WTC11 (cell line): ENCODE measurements around the gene EPHA2. TPM values are rescaled to one million over a fixed set of nuclear protein-coding genes. Genes with fewer than 3 reads are reported as not detected.
A peak's percentile ranks its signal among the peaks of the same experiment; 100 is the strongest.

Experiments used
- ATAC-seq: fragments of 200-7000 bp; cut with Tn5 transposase; 2 replicates; pipeline ENCODE4 v1.10.0; 2021; ENCODE audit warnings: mild to moderate bottlenecking, moderate library complexity
- CTCF ChIA-PET: fragments of 300-600 bp; sonication (Branson Sonifier 250); formaldehyde crosslinking; loops from one replicate; lab custom pipeline; 2021; ENCODE audit warnings: antibody characterized with exemption; lab: Charles Lee
- POLR2A ChIA-PET: fragments of 350-600 bp; sonication (Branson Sonifier 250); formaldehyde crosslinking; loops from one replicate; lab custom pipeline; 2021; ENCODE audit warnings: antibody characterized with exemption; lab: Charles Lee
- DNase-seq: peaks from one replicate; pipeline ENCODE4 v3.0.0; 2021; ENCODE audit warnings: low spot score
- H3K27ac Mint-ChIP-seq: 2 replicates; pipeline ENCODE4 v1.8.0; 2021; ENCODE audit warnings: mixed read lengths
- H3K27me3 Mint-ChIP-seq: 2 replicates; pipeline ENCODE4 v1.8.0; 2021; ENCODE audit warnings: low read depth, mild to moderate bottlenecking, moderate library complexity, mixed read lengths
- H3K36me3 Mint-ChIP-seq: 2 replicates; pipeline ENCODE4 v1.8.0; 2021; ENCODE audit warnings: mixed read lengths
- H3K4me1 Mint-ChIP-seq: 2 replicates; pipeline ENCODE4 v1.8.0; 2022; ENCODE audit warnings: mixed read lengths
- H3K4me3 Mint-ChIP-seq: 2 replicates; pipeline ENCODE4 v1.8.0; 2021; ENCODE audit warnings: mild to moderate bottlenecking, moderate library complexity, mixed read lengths
- H3K9me3 Mint-ChIP-seq: 2 replicates; pipeline ENCODE4 v1.8.0; 2021; ENCODE audit warnings: mixed read lengths
- ATF6 ChIP-seq: sonication (generic); formaldehyde crosslinking; IDR thresholded peaks from 2 replicates; pipeline ENCODE4 v1.8.1; 2023; ENCODE audit warnings: mild to moderate bottlenecking, missing genetic modification reagents
- ETV6 ChIP-seq: sonication (generic); formaldehyde crosslinking; IDR thresholded peaks from 2 replicates; pipeline ENCODE4 v1.8.1; 2022; ENCODE audit warnings: mild to moderate bottlenecking, missing genetic modification reagents
- GRHL2 ChIP-seq: fragments of 250-450 bp; sonication (Bioruptor Pico); IDR thresholded peaks from 2 replicates; pipeline ENCODE4 v1.8.0; 2022; ENCODE audit warnings: mild to moderate bottlenecking, moderate library complexity; ENCODE audit not compliant: insufficient replicate concordance, severe bottlenecking
- IRF2 ChIP-seq: sonication (generic); formaldehyde crosslinking; IDR thresholded peaks from 2 replicates; pipeline ENCODE4 v1.8.0; 2022; ENCODE audit warnings: low read depth, missing genetic modification reagents, borderline replicate concordance
- JAZF1 ChIP-seq: fragments of 250-450 bp; sonication (Bioruptor Pico); IDR thresholded peaks from 2 replicates; pipeline ENCODE4 v1.9.0; 2021; ENCODE audit warnings: moderate library complexity, mild to moderate bottlenecking, inconsistent platforms
- NFE2L1 ChIP-seq: sonication (generic); formaldehyde crosslinking; IDR thresholded peaks from 2 replicates; pipeline ENCODE4 v1.8.1; 2023; ENCODE audit warnings: missing genetic modification reagents
- OVOL2 ChIP-seq: fragments of 250-450 bp; sonication (Bioruptor Pico); IDR thresholded peaks from 2 replicates; pipeline ENCODE4 v1.9.0; 2021; ENCODE audit warnings: mild to moderate bottlenecking, borderline replicate concordance
- RORB ChIP-seq: fragments of 250-450 bp; sonication (Bioruptor Pico); IDR thresholded peaks from 2 replicates; pipeline ENCODE4 v1.9.0; 2021; ENCODE audit warnings: mild to moderate bottlenecking
- TCF7 ChIP-seq: sonication (generic); formaldehyde crosslinking; IDR thresholded peaks from 2 replicates; pipeline ENCODE4 v1.8.0; 2022; ENCODE audit warnings: mild to moderate bottlenecking, low read depth, missing genetic modification reagents, moderate library complexity
- ZBTB21 ChIP-seq: sonication (generic); formaldehyde crosslinking; IDR thresholded peaks from 2 replicates; pipeline ENCODE4 v1.8.1; 2023; ENCODE audit warnings: mild to moderate bottlenecking, missing genetic modification reagents, borderline replicate concordance
- ZNF121 ChIP-seq: sonication (generic); formaldehyde crosslinking; IDR thresholded peaks from 2 replicates; pipeline ENCODE4 v1.8.0; 2023; ENCODE audit warnings: missing genetic modification reagents
- ZNF138 ChIP-seq: sonication (generic); formaldehyde crosslinking; conservative IDR thresholded peaks from 2 replicates; pipeline ENCODE4 v1.8.1; 2022; ENCODE audit warnings: mild to moderate bottlenecking, moderate library complexity, missing genetic modification reagents
- ZNF219 ChIP-seq: sonication (generic); formaldehyde crosslinking; IDR thresholded peaks from 2 replicates; pipeline ENCODE4 v1.8.0; 2023; ENCODE audit warnings: missing genetic modification reagents, mild to moderate bottlenecking, borderline replicate concordance
- total RNA-seq: library from RNA; stranded (reverse); gene quantifications from 3 replicates; pipeline ENCODE4 v1.2.3, GENCODE V29; 2021
- TF ChIP-seq, protein P1 (sequence below): sonication (generic); formaldehyde crosslinking; IDR thresholded peaks from 2 replicates; pipeline ENCODE4 v1.8.1; 2022; ENCODE audit warnings: missing genetic modification reagents, borderline replicate concordance
- TF ChIP-seq, protein P2 (sequence below): sonication (generic); formaldehyde crosslinking; IDR thresholded peaks from 2 replicates; pipeline ENCODE4 v1.8.1; 2022; ENCODE audit warnings: low read depth, missing genetic modification reagents, borderline replicate concordance
- TF ChIP-seq, protein P3 (sequence below): sonication (generic); formaldehyde crosslinking; IDR thresholded peaks from 2 replicates; pipeline ENCODE4 v1.8.0; 2023; ENCODE audit warnings: mild to moderate bottlenecking, missing genetic modification reagents
- TF ChIP-seq, protein P4 (sequence below): sonication (generic); formaldehyde crosslinking; IDR thresholded peaks from 2 replicates; pipeline ENCODE4 v1.8.0; 2022; ENCODE audit warnings: mild to moderate bottlenecking, missing genetic modification reagents
- TF ChIP-seq, protein P5 (sequence below): sonication (generic); formaldehyde crosslinking; IDR thresholded peaks from 2 replicates; pipeline ENCODE4 v1.8.0; 2023; ENCODE audit warnings: missing genetic modification reagents, mild to moderate bottlenecking, borderline replicate concordance
- TF ChIP-seq, protein P6 (sequence below): fragments of 250-450 bp; sonication (Bioruptor Pico); IDR thresholded peaks from 2 replicates; pipeline ENCODE4 v1.9.0; 2021; ENCODE audit warnings: mild to moderate bottlenecking

EPHA2 gene
- total RNA-seq, 1 experiment from 2014 or later = 44.4 TPM

GRCh38 chr1:16161717-16162116, 5.8 kb upstream of the EPHA2 start:
- TF ChIP-seq IRF2 (CRISPR knock-in tag) = no peak
- TF ChIP-seq ZNF219 = no peak
- TF ChIP-seq ZBTB21 (CRISPR knock-in tag) = no peak
- TF ChIP-seq, protein P1, sequence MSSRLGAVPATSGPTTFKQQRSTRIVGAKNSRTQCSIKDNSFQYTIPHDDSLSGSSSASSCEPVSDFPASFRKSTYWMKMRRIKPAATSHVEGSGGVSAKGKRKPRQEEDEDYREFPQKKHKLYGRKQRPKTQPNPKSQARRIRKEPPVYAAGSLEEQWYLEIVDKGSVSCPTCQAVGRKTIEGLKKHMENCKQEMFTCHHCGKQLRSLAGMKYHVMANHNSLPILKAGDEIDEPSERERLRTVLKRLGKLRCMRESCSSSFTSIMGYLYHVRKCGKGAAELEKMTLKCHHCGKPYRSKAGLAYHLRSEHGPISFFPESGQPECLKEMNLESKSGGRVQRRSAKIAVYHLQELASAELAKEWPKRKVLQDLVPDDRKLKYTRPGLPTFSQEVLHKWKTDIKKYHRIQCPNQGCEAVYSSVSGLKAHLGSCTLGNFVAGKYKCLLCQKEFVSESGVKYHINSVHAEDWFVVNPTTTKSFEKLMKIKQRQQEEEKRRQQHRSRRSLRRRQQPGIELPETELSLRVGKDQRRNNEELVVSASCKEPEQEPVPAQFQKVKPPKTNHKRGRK (CRISPR knock-in tag) = no peak
- no peak for TF ChIP-seq JAZF1 (CRISPR knock-in tag)
- no peak for TF ChIP-seq ATF6 (CRISPR knock-in tag)
- no peak for TF ChIP-seq OVOL2 (CRISPR knock-in tag)
- no peak for TF ChIP-seq TCF7 (CRISPR knock-in tag)
- TF ChIP-seq NFE2L1 (CRISPR knock-in tag) = no peak
- TF ChIP-seq GRHL2 (CRISPR knock-in tag) = no peak
- TF ChIP-seq RORB (CRISPR knock-in tag) = no peak
- no peaks in the 10 kb centered on the region for H3K9me3 Mint-ChIP-seq
- no peak overlapping the region for H3K27ac Mint-ChIP-seq
- H3K4me3 Mint-ChIP-seq = peak overlapping the region; percentile 58
- POLR2A ChIA-PET = no interaction called here
- no peaks in the 10 kb centered on the region for H3K36me3 Mint-ChIP-seq
- CTCF ChIA-PET = interaction anchor here (1.7 to 1.9 kb wide), 2 partner anchors 79 to 83 kb away, joined by 5 to 9 read pairs; no protein-coding TSS in a partner anchor
- ATAC-seq = no peak
- peaks cover 45% of the 10 kb centered on the region for H3K4me1 Mint-ChIP-seq
- DNase-seq = no peak
- peaks cover 7% of the 10 kb centered on the region; the same call in 1 of the 2 replicates for H3K27me3 Mint-ChIP-seq

GRCh38 chr1:16158993-16159831, 3.3 kb upstream of the EPHA2 start:
- TF ChIP-seq, protein P2, sequence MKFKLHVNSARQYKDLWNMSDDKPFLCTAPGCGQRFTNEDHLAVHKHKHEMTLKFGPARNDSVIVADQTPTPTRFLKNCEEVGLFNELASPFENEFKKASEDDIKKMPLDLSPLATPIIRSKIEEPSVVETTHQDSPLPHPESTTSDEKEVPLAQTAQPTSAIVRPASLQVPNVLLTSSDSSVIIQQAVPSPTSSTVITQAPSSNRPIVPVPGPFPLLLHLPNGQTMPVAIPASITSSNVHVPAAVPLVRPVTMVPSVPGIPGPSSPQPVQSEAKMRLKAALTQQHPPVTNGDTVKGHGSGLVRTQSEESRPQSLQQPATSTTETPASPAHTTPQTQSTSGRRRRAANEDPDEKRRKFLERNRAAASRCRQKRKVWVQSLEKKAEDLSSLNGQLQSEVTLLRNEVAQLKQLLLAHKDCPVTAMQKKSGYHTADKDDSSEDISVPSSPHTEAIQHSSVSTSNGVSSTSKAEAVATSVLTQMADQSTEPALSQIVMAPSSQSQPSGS (CRISPR knock-in tag) = no peak
- TF ChIP-seq ETV6 (CRISPR knock-in tag) (no peak), ZNF121 (CRISPR knock-in tag) (peak; percentile 84; the same call in 1 of the 2 replicates), ZNF138 (CRISPR knock-in tag) (no peak)
- TF ChIP-seq, protein P3, sequence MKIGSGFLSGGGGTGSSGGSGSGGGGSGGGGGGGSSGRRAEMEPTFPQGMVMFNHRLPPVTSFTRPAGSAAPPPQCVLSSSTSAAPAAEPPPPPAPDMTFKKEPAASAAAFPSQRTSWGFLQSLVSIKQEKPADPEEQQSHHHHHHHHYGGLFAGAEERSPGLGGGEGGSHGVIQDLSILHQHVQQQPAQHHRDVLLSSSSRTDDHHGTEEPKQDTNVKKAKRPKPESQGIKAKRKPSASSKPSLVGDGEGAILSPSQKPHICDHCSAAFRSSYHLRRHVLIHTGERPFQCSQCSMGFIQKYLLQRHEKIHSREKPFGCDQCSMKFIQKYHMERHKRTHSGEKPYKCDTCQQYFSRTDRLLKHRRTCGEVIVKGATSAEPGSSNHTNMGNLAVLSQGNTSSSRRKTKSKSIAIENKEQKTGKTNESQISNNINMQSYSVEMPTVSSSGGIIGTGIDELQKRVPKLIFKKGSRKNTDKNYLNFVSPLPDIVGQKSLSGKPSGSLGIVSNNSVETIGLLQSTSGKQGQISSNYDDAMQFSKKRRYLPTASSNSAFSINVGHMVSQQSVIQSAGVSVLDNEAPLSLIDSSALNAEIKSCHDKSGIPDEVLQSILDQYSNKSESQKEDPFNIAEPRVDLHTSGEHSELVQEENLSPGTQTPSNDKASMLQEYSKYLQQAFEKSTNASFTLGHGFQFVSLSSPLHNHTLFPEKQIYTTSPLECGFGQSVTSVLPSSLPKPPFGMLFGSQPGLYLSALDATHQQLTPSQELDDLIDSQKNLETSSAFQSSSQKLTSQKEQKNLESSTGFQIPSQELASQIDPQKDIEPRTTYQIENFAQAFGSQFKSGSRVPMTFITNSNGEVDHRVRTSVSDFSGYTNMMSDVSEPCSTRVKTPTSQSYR = no peak
- TF ChIP-seq, protein P4, sequence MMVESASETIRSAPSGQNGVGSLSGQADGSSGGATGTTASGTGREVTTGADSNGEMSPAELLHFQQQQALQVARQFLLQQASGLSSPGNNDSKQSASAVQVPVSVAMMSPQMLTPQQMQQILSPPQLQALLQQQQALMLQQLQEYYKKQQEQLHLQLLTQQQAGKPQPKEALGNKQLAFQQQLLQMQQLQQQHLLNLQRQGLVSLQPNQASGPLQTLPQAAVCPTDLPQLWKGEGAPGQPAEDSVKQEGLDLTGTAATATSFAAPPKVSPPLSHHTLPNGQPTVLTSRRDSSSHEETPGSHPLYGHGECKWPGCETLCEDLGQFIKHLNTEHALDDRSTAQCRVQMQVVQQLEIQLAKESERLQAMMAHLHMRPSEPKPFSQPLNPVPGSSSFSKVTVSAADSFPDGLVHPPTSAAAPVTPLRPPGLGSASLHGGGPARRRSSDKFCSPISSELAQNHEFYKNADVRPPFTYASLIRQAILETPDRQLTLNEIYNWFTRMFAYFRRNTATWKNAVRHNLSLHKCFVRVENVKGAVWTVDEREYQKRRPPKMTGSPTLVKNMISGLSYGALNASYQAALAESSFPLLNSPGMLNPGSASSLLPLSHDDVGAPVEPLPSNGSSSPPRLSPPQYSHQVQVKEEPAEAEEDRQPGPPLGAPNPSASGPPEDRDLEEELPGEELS (CRISPR knock-in tag) = no peak
- TF ChIP-seq, protein P5, sequence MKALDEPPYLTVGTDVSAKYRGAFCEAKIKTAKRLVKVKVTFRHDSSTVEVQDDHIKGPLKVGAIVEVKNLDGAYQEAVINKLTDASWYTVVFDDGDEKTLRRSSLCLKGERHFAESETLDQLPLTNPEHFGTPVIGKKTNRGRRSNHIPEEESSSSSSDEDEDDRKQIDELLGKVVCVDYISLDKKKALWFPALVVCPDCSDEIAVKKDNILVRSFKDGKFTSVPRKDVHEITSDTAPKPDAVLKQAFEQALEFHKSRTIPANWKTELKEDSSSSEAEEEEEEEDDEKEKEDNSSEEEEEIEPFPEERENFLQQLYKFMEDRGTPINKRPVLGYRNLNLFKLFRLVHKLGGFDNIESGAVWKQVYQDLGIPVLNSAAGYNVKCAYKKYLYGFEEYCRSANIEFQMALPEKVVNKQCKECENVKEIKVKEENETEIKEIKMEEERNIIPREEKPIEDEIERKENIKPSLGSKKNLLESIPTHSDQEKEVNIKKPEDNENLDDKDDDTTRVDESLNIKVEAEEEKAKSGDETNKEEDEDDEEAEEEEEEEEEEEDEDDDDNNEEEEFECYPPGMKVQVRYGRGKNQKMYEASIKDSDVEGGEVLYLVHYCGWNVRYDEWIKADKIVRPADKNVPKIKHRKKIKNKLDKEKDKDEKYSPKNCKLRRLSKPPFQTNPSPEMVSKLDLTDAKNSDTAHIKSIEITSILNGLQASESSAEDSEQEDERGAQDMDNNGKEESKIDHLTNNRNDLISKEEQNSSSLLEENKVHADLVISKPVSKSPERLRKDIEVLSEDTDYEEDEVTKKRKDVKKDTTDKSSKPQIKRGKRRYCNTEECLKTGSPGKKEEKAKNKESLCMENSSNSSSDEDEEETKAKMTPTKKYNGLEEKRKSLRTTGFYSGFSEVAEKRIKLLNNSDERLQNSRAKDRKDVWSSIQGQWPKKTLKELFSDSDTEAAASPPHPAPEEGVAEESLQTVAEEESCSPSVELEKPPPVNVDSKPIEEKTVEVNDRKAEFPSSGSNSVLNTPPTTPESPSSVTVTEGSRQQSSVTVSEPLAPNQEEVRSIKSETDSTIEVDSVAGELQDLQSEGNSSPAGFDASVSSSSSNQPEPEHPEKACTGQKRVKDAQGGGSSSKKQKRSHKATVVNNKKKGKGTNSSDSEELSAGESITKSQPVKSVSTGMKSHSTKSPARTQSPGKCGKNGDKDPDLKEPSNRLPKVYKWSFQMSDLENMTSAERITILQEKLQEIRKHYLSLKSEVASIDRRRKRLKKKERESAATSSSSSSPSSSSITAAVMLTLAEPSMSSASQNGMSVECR (CRISPR knock-in tag) = no peak
- TF ChIP-seq, protein P6, sequence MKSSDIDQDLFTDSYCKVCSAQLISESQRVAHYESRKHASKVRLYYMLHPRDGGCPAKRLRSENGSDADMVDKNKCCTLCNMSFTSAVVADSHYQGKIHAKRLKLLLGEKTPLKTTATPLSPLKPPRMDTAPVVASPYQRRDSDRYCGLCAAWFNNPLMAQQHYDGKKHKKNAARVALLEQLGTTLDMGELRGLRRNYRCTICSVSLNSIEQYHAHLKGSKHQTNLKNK (CRISPR knock-in tag) = no peak
- DNase-seq (no peak), ATAC-seq (no peak)
- POLR2A ChIA-PET = no interaction called here
- Mint-ChIP-seq H3K36me3 (no peaks in the 10 kb centered on the region), H3K4me1 (peaks cover 34% of the 10 kb centered on the region), H3K27me3 (peaks cover 7% of the 10 kb centered on the region; the same call in 1 of the 2 replicates), H3K9me3 (no peaks in the 10 kb centered on the region), H3K27ac (no peak overlapping the region), H3K4me3 (no peak overlapping the region)
- CTCF ChIA-PET = no interaction called here
